Duodenal mucosa (tissue), 2 donors: ENCODE data around the gene KRT37.
"Not testable (repeated sequence)": the region's sequence is repeated elsewhere in the genome, so short reads cannot be mapped to it uniquely, and the experiment has no call there.

Experiments used
- H3K27ac ChIP-seq: one replicate; pipeline ENCODE4 v1.7.0; 2013; ENCODE audit warnings: low read depth, low read length
- H3K27me3 ChIP-seq, 2 donors: one replicate each; pipeline ENCODE4 v1.7.0; 2013; ENCODE audit warnings: low read length in 2 of 2, control low read depth in 1 of 2; ENCODE audit not compliant: insufficient read depth in 2 of 2, control insufficient read depth in 1 of 2
- H3K36me3 ChIP-seq, 2 donors: one replicate each; pipeline ENCODE4 v1.7.0; 2013; ENCODE audit warnings: low read length in 2 of 2, control low read depth in 1 of 2; ENCODE audit not compliant: insufficient read depth in 2 of 2, control insufficient read depth in 1 of 2
- H3K4me1 ChIP-seq, 2 donors: one replicate each; pipeline ENCODE4 v1.7.0; 2013; ENCODE audit warnings: low read length in 2 of 2, control low read depth in 1 of 2; ENCODE audit not compliant: insufficient read depth in 2 of 2, control insufficient read depth in 1 of 2
- H3K4me3 ChIP-seq, 2 donors: one replicate each; pipeline ENCODE4 v1.7.0; 2013; ENCODE audit warnings: low read length in 2 of 2, low read depth in 1 of 2
- H3K9ac ChIP-seq, 2 donors: one replicate each; pipeline ENCODE4 v1.7.0; 2013; ENCODE audit warnings: low read length in 2 of 2, low read depth in 1 of 2
- H3K9me3 ChIP-seq, 2 donors: one replicate each; pipeline ENCODE4 v1.7.0; 2013; ENCODE audit warnings: low read length in 2 of 2, control low read depth in 1 of 2; ENCODE audit not compliant: control insufficient read depth in 1 of 2

The KRT37 gene

DNA sequence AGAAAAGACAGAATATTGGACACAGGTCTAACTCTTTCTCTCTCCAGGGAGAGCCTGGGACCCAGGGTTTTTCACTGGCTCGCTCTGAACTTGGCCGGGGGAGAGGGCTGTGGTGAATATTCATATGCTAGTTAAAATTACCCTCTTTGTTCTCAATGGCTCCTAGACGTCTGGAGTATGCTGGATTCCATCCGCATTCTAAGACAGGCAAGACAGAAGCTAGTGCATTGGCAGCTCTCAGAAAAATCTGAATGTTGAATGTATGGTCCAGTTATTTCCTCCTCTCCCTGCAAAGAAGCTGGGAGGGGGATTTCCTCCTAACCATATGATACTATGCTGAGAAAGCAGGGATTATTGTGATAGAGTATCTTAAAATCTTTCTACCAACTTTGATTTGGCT, 36.7 kb downstream of the KRT37 start:
- Histone ChIP-seq H3K4me1 (no peaks in the 10 kb centered on the region), H3K36me3 (no peaks in the 10 kb centered on the region), H3K9me3 (no peaks in the 10 kb centered on the region), H3K27me3 (no peaks in the 10 kb centered on the region), H3K27ac (no peak overlapping the region), H3K9ac (no peak overlapping the region), H3K4me3 (no peak overlapping the region)

DNA sequence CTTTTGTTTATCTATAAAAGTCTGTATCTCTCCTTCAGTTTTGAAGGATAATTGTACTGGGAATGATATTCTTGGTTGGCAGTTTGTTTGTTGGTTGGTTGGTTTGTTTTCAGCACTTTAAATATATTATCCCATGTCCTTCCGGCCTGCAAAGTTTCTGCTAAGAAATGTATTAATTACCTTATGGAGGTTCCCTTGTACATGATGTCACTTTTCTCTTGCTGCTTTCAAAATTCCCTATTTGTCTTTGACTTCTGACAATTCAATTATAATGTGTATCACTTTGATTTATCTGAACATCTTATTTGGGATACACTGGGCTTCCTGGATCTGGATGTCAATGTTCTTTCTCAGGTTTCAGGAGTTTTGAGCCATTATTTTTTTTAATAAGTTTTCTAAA, 38.2 kb downstream of the KRT37 start:
- H3K9me3 ChIP-seq = no peaks in the 10 kb centered on the region
- H3K4me3 ChIP-seq = no peak overlapping the region
- H3K4me1 ChIP-seq = no peaks in the 10 kb centered on the region
- no peaks in the 10 kb centered on the region for H3K36me3 ChIP-seq
- H3K27me3 ChIP-seq = no peaks in the 10 kb centered on the region
- H3K9ac ChIP-seq = no peak overlapping the region
- H3K27ac ChIP-seq = no peak overlapping the region

DNA sequence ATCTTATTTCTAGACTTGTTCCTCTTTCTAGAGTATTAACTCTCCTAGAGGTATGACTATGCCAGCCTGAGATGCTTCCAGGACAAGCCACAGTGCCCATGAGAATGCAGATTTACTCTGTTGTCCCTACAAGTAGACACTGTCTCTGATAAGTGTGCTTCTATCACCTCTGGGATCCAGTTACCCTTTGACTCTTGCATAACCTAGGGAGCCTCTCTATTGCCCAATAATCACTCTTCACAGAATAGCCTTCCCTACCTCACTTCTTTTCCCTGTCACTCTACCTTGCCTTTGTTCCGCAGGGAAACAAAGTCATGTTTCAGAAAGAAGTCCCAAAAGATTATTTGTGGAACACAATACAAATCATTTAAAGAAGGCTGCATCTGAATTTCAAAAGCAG, 40.7 kb downstream of the KRT37 start:
- Histone ChIP-seq H3K4me3 (no peak overlapping the region), H3K9me3 (no peaks in the 10 kb centered on the region), H3K36me3 (no peaks in the 10 kb centered on the region), H3K27ac (no peak overlapping the region), H3K9ac (no peak overlapping the region), H3K27me3 (no peaks in the 10 kb centered on the region), H3K4me1 (no peaks in the 10 kb centered on the region)

DNA sequence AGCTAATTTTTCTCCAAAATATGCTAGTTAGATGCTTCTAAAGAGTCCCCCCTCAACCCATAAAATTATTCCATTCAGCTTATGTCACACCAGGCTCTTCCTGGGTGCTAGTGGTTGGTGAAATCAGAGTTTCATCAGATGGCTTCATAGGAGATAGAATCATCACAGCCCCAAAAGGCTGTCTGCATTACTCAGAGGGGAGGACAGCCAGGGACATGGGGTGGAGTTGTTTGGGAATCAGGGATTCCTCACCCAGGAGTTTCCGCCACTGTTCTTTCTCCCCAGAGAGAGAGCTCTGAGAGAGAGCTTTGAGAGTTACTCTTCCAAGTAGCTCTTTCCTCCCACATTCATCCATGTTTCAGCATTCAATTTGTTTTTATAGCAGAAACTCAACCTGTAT, 42.0 kb downstream of the KRT37 start:
- no peak overlapping the region for H3K9ac ChIP-seq

DNA sequence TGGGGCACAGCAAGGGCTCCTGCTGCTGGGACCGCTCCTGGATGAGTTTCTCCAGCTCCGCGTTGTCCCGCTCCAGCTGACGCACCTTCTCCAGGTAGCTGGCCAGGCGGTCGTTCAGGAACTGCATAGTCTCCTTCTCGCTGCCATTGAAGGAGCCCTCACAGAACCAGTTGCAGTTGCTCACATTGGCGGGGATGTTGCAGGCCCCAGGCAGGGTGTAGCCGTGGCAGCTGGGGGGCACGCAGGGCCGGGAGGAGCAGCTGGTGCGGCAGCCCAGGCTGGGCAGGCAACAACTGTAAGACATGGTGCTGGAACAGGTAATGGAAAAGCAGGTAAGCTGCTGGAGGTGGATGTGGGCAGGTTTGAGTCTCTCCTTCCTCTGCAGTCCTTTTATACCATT, 42.4 kb downstream of the KRT37 start, which contains the start of gene KRT34:
KRT34 (minus strand) TSS at position 364 of the 400 bp plus-strand sequence; CDS start at position 304, 60 bp downstream.
- not testable (repeated sequence) for H3K9me3 ChIP-seq, H3K4me3 ChIP-seq, H3K36me3 ChIP-seq, H3K27me3 ChIP-seq, H3K4me1 ChIP-seq, H3K9ac ChIP-seq, H3K27ac ChIP-seq

More for the DNA sequence above, 42.0 kb downstream of the KRT37 start:
- H3K27ac ChIP-seq = no peak overlapping the region
- no peak overlapping the region for H3K4me3 ChIP-seq
- no peaks in the 10 kb centered on the region for H3K4me1 ChIP-seq
- no peaks in the 10 kb centered on the region for H3K36me3 ChIP-seq
- H3K27me3 ChIP-seq = peaks cover 0 to 5% of the 10 kb centered on the region in 2 donors
- H3K9me3 ChIP-seq = no peaks in the 10 kb centered on the region

DNA sequence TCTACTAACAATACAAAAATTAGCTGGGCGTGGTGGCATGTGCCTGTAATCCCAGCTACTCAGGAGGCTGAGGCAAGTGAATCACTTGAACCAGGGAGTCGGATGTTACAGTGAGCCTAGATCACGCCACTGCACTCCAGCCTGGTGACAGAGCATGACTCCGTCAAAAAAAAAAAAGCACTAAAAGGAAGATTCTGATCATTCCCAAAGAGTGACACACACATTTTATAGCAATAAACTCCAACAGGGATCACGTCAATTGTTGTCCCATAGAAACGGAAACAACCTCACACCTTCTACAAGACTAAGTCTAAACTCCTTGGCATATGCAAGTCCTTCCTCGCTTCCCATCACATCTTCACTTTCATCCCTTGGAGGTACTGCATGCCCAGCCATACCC, 44.3 kb downstream of the KRT37 start:
- H3K4me3 ChIP-seq, H3K4me1 ChIP-seq, H3K27ac ChIP-seq, H3K36me3 ChIP-seq, H3K9me3 ChIP-seq, H3K9ac ChIP-seq, H3K27me3 ChIP-seq: not testable (repeated sequence)

DNA sequence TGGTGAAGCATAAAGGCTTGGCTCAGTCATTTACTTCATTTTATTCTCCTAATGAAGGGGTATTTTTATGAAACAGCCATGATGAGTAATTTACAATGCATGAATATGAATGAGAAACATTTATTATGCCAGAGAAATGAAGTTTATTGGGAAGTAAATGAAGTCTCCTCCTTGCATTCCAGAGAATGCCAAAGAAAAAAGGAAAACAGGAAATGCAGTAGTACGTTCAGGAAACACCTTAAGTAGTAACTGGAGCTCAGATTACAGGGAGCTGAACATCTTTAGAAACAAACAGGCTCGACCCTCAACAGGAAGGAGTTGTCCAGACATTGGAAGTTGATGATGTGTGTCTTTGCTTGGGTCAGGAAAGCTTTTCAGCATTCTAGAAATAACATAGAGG, 46.8 kb downstream of the KRT37 start:
- Histone ChIP-seq H3K4me1 (no peaks in the 10 kb centered on the region), H3K36me3 (no peaks in the 10 kb centered on the region), H3K9me3 (no peaks in the 10 kb centered on the region), H3K9ac (no peak overlapping the region), H3K27me3 (peaks cover 4 to 5% of the 10 kb centered on the region in 2 donors), H3K4me3 (no peak overlapping the region), H3K27ac (no peak overlapping the region)
